Transverse colon (tissue), 4 donors: ENCODE results near the gene FLAD1. TPM values are rescaled to one million over a fixed set of nuclear protein-coding genes. Genes with fewer than 3 reads are reported as not detected.

Experiments
- DNase-seq: peaks from one replicate; pipeline ENCODE4 v3.0.0-alpha.2; 2019
- H3K27ac ChIP-seq, 4 donors: fragments of 200-600 bp; sonication (generic); 2 replicates each; pipeline ENCODE4 v1.5.1; 2016 to 2018; ENCODE audit warnings: inconsistent platforms in 4 of 4
- H3K27me3 ChIP-seq: fragments of 200-600 bp; sonication (generic); 2 replicates; pipeline ENCODE4 v1.5.1; 2017; ENCODE audit warnings: inconsistent platforms
- H3K36me3 ChIP-seq, 4 donors: fragments of 200-600 bp; sonication (generic); 2 replicates each; pipeline ENCODE4 v1.5.1; 2017 to 2019; ENCODE audit warnings: inconsistent platforms in 4 of 4
- H3K4me1 ChIP-seq, 4 donors: fragments of 200-600 bp; sonication (generic); 2 replicates each; pipeline ENCODE4 v1.5.1; 2017 to 2020; ENCODE audit warnings: inconsistent platforms in 4 of 4
- H3K4me3 ChIP-seq, 4 donors: fragments of 200-600 bp; sonication (generic); 1 replicate in 1 of 4; 2 replicates in 3 of 4; pipeline versions ENCODE4 v1.5.1 to v1.6.1; 2017 to 2019; ENCODE audit warnings: inconsistent platforms in 4 of 4
- H3K9me3 ChIP-seq, 2 donors: fragments of 200-600 bp; sonication (generic); 2 replicates each; pipeline ENCODE4 v1.5.1; 2017 to 2019; ENCODE audit warnings: inconsistent platforms in 2 of 2
- EP300 ChIP-seq: sonication (generic); formaldehyde crosslinking; IDR thresholded peaks from one replicate; pipeline ENCODE4 v1.6.1; 2017; ENCODE audit warnings: antibody characterized with exemption, low read depth
- POLR2A ChIP-seq: fragments of 450-650 bp; IDR thresholded peaks from one replicate; pipeline ENCODE4 v1.6.1; 2016; ENCODE audit warnings: antibody characterized with exemption, mild to moderate bottlenecking, moderate library complexity
- POLR2AphosphoS5 ChIP-seq, 3 donors: sonication (generic); formaldehyde crosslinking; IDR thresholded peaks; one replicate each; pipeline ENCODE4 v1.6.1; 2016; ENCODE audit warnings: antibody characterized with exemption in 3 of 3
- WGBS, 2 donors: methylation state at CpG; one replicate each; pipeline ENCODE4 v1.1.5; 2018; ENCODE audit warnings: low coverage in 1 of 2; 5-methylcytosine and 5-hydroxymethylcytosine counted together
- in situ Hi-C, 4 donors: fragments of 200-750 bp; cut with MboI; loops; one replicate each; pipeline versions ENCODE4 v1.15.0 to v1.15.1; 2017; ENCODE audit warnings: low sequenced_read_pairs in 3 of 4, low pct_ligation_motif_present in 1 of 4, low pct_unique_long_range_greater_than_20kb in 1 of 4
- intact Hi-C: fragments of 100-400 bp; cut with DNase I; formaldehyde crosslinking; loops from one replicate; pipeline ENCODE4 v1.15.1; 2023; ENCODE audit warnings: low total_unique reads
- total RNA-seq, 4 donors: library from RNA; depleted of rRNA; stranded (reverse); fragments of >200 nt; gene quantifications; one replicate each; pipeline ENCODE4 v1.1.0, GENCODE V29; 2016
- TF ChIP-seq, protein P1 (sequence below), 5 experiments: fragments of 200-600 bp in 3 of 5; fragments of 450-650 bp in 2 of 5; sonication (generic) in 3 of 5; IDR thresholded peaks; 1 replicate in 2 of 5; 2 replicates in 3 of 5; pipeline ENCODE4 v1.5.1; 2016 to 2017; ENCODE audit warnings: antibody characterized with exemption in 5 of 5, inconsistent platforms in 3 of 5, mild to moderate bottlenecking in 2 of 5, moderate library complexity in 1 of 5

Gene FLAD1
- total RNA-seq, 4 donors from 2014 or later = 32.7 to 42.4 (median 36.0) TPM

GRCh38 chr1:154959426-154959780 is 23.7 kb upstream of the FLAD1 start:
- peaks cover 15 to 58% (median 45%) of the 10 kb centered on the region in 4 donors for H3K4me1 ChIP-seq
- 97% methylated on average over 6 of the region's 7 CpGs; no CpG with 5 or more reads in 1 of the 2 donors for WGBS, 2 donors

DNA sequence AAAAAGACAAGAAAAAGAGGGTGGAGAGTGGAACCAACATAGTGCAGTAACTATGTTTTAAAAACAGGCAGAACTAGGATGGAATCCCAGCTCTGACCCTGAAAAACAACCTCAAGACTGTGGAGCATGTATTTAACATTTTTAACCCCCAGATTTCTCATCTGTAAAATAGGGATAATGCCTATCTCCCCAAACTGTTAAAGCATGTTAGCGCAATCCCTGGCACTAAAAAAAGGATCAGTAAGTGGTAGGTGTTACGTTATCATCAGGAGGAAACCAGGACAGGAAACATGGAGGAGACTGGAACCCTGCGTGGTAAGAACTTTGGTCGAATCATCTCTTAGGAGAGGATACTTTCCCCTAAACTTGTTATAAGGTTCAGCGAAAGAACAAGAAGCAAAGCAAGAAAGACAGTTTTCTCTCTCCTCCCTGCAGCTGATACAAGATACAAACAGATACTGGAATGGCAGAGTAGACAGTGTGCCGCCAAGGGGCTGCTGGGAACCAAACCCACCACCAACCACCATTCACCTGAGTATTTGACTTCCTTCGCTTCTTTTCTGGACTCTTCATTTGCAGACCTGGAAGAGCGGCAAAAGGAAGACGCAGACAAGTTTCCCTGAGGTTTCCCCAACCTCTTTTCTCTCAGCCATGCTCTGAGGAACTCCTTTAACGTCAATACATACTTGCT is 22.6 kb upstream of the FLAD1 start:
- DNase-seq = no peak
- H3K4me3 ChIP-seq = peak overlapping the region; percentile 62 to 95 (median 78)
- H3K9me3 ChIP-seq = no peaks in the 10 kb centered on the region
- WGBS, 2 donors = 22 to 30% methylated on average over 6 to 10 of the region's 10 CpGs
- no peak for TF ChIP-seq EP300
- no peak for TF ChIP-seq POLR2A
- no peak for TF ChIP-seq POLR2AphosphoS5 (IDR thresholded peaks at IDR 0.05)
- TF ChIP-seq, protein P1, sequence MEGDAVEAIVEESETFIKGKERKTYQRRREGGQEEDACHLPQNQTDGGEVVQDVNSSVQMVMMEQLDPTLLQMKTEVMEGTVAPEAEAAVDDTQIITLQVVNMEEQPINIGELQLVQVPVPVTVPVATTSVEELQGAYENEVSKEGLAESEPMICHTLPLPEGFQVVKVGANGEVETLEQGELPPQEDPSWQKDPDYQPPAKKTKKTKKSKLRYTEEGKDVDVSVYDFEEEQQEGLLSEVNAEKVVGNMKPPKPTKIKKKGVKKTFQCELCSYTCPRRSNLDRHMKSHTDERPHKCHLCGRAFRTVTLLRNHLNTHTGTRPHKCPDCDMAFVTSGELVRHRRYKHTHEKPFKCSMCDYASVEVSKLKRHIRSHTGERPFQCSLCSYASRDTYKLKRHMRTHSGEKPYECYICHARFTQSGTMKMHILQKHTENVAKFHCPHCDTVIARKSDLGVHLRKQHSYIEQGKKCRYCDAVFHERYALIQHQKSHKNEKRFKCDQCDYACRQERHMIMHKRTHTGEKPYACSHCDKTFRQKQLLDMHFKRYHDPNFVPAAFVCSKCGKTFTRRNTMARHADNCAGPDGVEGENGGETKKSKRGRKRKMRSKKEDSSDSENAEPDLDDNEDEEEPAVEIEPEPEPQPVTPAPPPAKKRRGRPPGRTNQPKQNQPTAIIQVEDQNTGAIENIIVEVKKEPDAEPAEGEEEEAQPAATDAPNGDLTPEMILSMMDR (IDR thresholded peaks at IDR 0.05) = no peak
- in situ Hi-C loops = loop anchor here in 3 of 4 donors (25.0 kb wide), 1 partner anchor 102 kb away; the partner anchor contains the start of genes ADAM15 (in 3 of the 3) and EFNA4 (in 3 of the 3)
- peaks cover 0 to 22% (median 7%) of the 10 kb centered on the region in 4 donors for H3K36me3 ChIP-seq
- H3K27me3 ChIP-seq = no peaks in the 10 kb centered on the region
- intact Hi-C loops = no loop called here
- H3K27ac ChIP-seq = peak overlapping the region; percentile 95 to 99 (median 96)
- H3K4me1 ChIP-seq = peaks cover 11 to 46% (median 35%) of the 10 kb centered on the region in 4 donors

More at GRCh38 chr1:154959426-154959780, 23.7 kb upstream of the FLAD1 start:
- no peak overlapping the region for H3K27ac ChIP-seq
- TF ChIP-seq EP300 (no peak), POLR2A (no peak), POLR2AphosphoS5 (IDR thresholded peaks at IDR 0.05) (no peak)
- TF ChIP-seq, protein P1 (IDR thresholded peaks at IDR 0.05) = no peak
- H3K27me3 ChIP-seq = no peaks in the 10 kb centered on the region
- H3K9me3 ChIP-seq = no peaks in the 10 kb centered on the region
- H3K4me3 ChIP-seq = no peak overlapping the region
- DNase-seq = no peak
- intact Hi-C loops (no loop called here), in situ Hi-C loops (loop anchor here in 3 of 4 donors (25.0 kb wide), 1 partner anchor 103 kb away; the partner anchor contains the start of genes ADAM15 (in 3 of the 3) and EFNA4 (in 3 of the 3))
- H3K36me3 ChIP-seq = peaks cover 0 to 18% (median 2%) of the 10 kb centered on the region in 4 donors

- Histone ChIP-seq H3K27ac (peak within 1 kb of the TSS; percentile 95 to 99 (median 96)), H3K9me3 (no peaks in the 10 kb centered on the region), H3K4me3 (peak within 1 kb of the TSS; percentile 62 to 95 (median 78)), H3K36me3 (peaks cover 0 to 22% (median 10%) of the 10 kb centered on the region in 4 donors), H3K4me1 (peaks cover 9 to 42% (median 31%) of the 10 kb centered on the region in 4 donors), H3K27me3 (no peaks in the 10 kb centered on the region)
- intact Hi-C loops (no loop called here), in situ Hi-C loops (loop anchor here in 3 of 4 donors (25.0 kb wide), 1 partner anchor 101 kb away; the partner anchor contains the start of genes ADAM15 (in 3 of the 3) and EFNA4 (in 3 of the 3))
- DNase-seq = peak; percentile 87
- WGBS, 2 donors = 0% methylated on average over 20 of the region's 93 CpGs; no CpG with 5 or more reads in 1 of the 2 donors
- peak; percentile 85 to 92 (median 91) for TF ChIP-seq POLR2AphosphoS5 (IDR thresholded peaks at IDR 0.05)
- TF ChIP-seq, protein P1 (IDR thresholded peaks at IDR 0.05) = peak in 4 of 5 experiments; percentile 35 to 83 (median 64)
- no peak for TF ChIP-seq EP300
- peak; percentile 89 for TF ChIP-seq POLR2A
These were observed 21.7 kb upstream of the FLAD1 start, which contains the start of gene PYGO2 for GRCh38 chr1:154961207-154962155. Gene PYGO2, minus strand, starts transcription at chr1:154961782. Its CDS starts 206 bp downstream, at chr1:154961576.
